Measurements from ENCODE around the gene RAB1B.

The RAB1B gene

GRCh38 chr11:66266378-66267038 lies 1.9 kb upstream of the RAB1B start:
- CTCF ChIA-PET, result interaction anchor here (1.7 kb wide), 1 partner anchor 12 kb away, joined by 4 read pairs; no protein-coding TSS in a partner anchor
- POLR2A ChIA-PET, result interaction anchor here (1.1 to 3.6 kb wide), 2 partner anchors 23 to 44 kb away, joined by 4 to 15 read pairs; partner anchors contain the start of gene YIF1A
- DNase-seq (ENCODE audit: extremely low spot score), result no peak
- TF ChIP-seq CTBP1 (IDR thresholded peaks at IDR 0.05; ENCODE audit: borderline replicate concordance) (no peak), PKNOX1 (IDR thresholded peaks at IDR 0.05) (no peak), ARNT (IDR thresholded peaks at IDR 0.05) (no peak), FOXA1 (IDR thresholded peaks at IDR 0.05) (no peak), FOXK2 (IDR thresholded peaks at IDR 0.05) (no peak), SUZ12 (IDR thresholded peaks at IDR 0.05) (no peak), BHLHE40 (IDR thresholded peaks at IDR 0.05; ENCODE audit: borderline replicate concordance) (no peak), SP1 (IDR thresholded peaks at IDR 0.05) (no peak), LEF1 (IDR thresholded peaks at IDR 0.05; ENCODE audit: borderline replicate concordance) (no peak), NFRKB (IDR thresholded peaks at IDR 0.05) (no peak), HDGF (IDR thresholded peaks at IDR 0.05; ENCODE audit: borderline replicate concordance) (no peak), L3MBTL2 (conservative IDR thresholded peaks at IDR 0.05) (no peak), FOXM1 (IDR thresholded peaks at IDR 0.05; ENCODE audit: borderline replicate concordance) (no peak), ZNF384 (IDR thresholded peaks at IDR 0.05) (no peak), TARDBP (IDR thresholded peaks at IDR 0.05) (no peak), ELF4 (IDR thresholded peaks at IDR 0.05) (no peak)

- CTCF ChIA-PET, result interaction anchor here (0.8 to 1.7 kb wide), 4 partner anchors 13 to 379 kb away, joined by 3 to 4 read pairs (median 4); partner anchors contain the start of gene FIBP
- DNase-seq (ENCODE audit: extremely low spot score), result no peak
- TF ChIP-seq NFRKB (IDR thresholded peaks at IDR 0.05) (no peak), FOXM1 (IDR thresholded peaks at IDR 0.05; ENCODE audit: borderline replicate concordance) (no peak), ZNF384 (IDR thresholded peaks at IDR 0.05) (no peak), HDGF (IDR thresholded peaks at IDR 0.05; ENCODE audit: borderline replicate concordance) (no peak), L3MBTL2 (conservative IDR thresholded peaks at IDR 0.05) (no peak), FOXA1 (IDR thresholded peaks at IDR 0.05) (no peak), ARNT (IDR thresholded peaks at IDR 0.05) (no peak), TARDBP (IDR thresholded peaks at IDR 0.05) (no peak), BHLHE40 (IDR thresholded peaks at IDR 0.05; ENCODE audit: borderline replicate concordance) (no peak), SP1 (IDR thresholded peaks at IDR 0.05) (no peak), FOXK2 (IDR thresholded peaks at IDR 0.05) (no peak), ELF4 (IDR thresholded peaks at IDR 0.05) (no peak), SUZ12 (IDR thresholded peaks at IDR 0.05) (no peak), PKNOX1 (IDR thresholded peaks at IDR 0.05) (no peak), CTBP1 (IDR thresholded peaks at IDR 0.05; ENCODE audit: borderline replicate concordance) (no peak), LEF1 (IDR thresholded peaks at IDR 0.05; ENCODE audit: borderline replicate concordance) (no peak)
- POLR2A ChIA-PET, result interaction anchor here (0.6 to 3.6 kb wide), 11 partner anchors 10 to 147 kb away, joined by 3 to 24 read pairs (median 4); partner anchors contain the start of genes CNIH2 and YIF1A
These were observed 1.4 kb upstream of the RAB1B start for GRCh38 chr11:66267039-66267378.

GRCh38 chr11:66267379-66268243 lies 828 bp upstream of the RAB1B start:
- peak; percentile 86 for DNase-seq (ENCODE audit: extremely low spot score)
- no peak for TF ChIP-seq ZNF384 (IDR thresholded peaks at IDR 0.05)
- no peak for TF ChIP-seq NFRKB (IDR thresholded peaks at IDR 0.05)
- TF ChIP-seq BHLHE40 (IDR thresholded peaks at IDR 0.05; ENCODE audit: borderline replicate concordance), result no peak
- no peak for TF ChIP-seq FOXK2 (IDR thresholded peaks at IDR 0.05)
- TF ChIP-seq L3MBTL2 (conservative IDR thresholded peaks at IDR 0.05), result no peak
- TF ChIP-seq ELF4 (IDR thresholded peaks at IDR 0.05), result no peak
- no peak for TF ChIP-seq ARNT (IDR thresholded peaks at IDR 0.05)

GRCh38 chr11:66268952-66269905 lies 790 bp downstream of the RAB1B start:
- POLR2A ChIA-PET, result interaction anchor here (1.1 to 3.6 kb wide), 5 partner anchors 8 to 76 kb away, joined by 4 to 24 read pairs (median 15); partner anchors contain the start of genes BRMS1, CNIH2 and YIF1A
- TF ChIP-seq FOXA1 (IDR thresholded peaks at IDR 0.05) (no peak), L3MBTL2 (conservative IDR thresholded peaks at IDR 0.05) (no peak), LEF1 (IDR thresholded peaks at IDR 0.05; ENCODE audit: borderline replicate concordance) (no peak), PKNOX1 (IDR thresholded peaks at IDR 0.05) (no peak), HDGF (IDR thresholded peaks at IDR 0.05; ENCODE audit: borderline replicate concordance) (no peak), SUZ12 (IDR thresholded peaks at IDR 0.05) (no peak), SP1 (IDR thresholded peaks at IDR 0.05) (no peak), FOXM1 (IDR thresholded peaks at IDR 0.05; ENCODE audit: borderline replicate concordance) (no peak), ARNT (IDR thresholded peaks at IDR 0.05) (no peak), TARDBP (IDR thresholded peaks at IDR 0.05) (no peak), NFRKB (IDR thresholded peaks at IDR 0.05) (no peak), BHLHE40 (IDR thresholded peaks at IDR 0.05; ENCODE audit: borderline replicate concordance) (no peak), FOXK2 (IDR thresholded peaks at IDR 0.05) (no peak), ZNF384 (IDR thresholded peaks at IDR 0.05) (no peak), ELF4 (IDR thresholded peaks at IDR 0.05) (no peak), CTBP1 (IDR thresholded peaks at IDR 0.05; ENCODE audit: borderline replicate concordance) (no peak)
- CTCF ChIA-PET, result no interaction called here
- peak; percentile 38 for DNase-seq (ENCODE audit: extremely low spot score)

More at GRCh38 chr11:66267379-66268243, 828 bp upstream of the RAB1B start:
- ChIA-PET CTCF (interaction anchor here (0.5 to 1.7 kb wide), 6 partner anchors 13 to 379 kb away, joined by 3 to 4 read pairs (median 4); partner anchors contain the start of gene FIBP), POLR2A (interaction anchor here (0.6 to 3.6 kb wide), 13 partner anchors 9 to 148 kb away, joined by 3 to 24 read pairs (median 4); partner anchors contain the start of genes BRMS1, CNIH2 and YIF1A)
